Lower lobe of right lung (tissue), 2 donors: Measurements from ENCODE around the gene CEP20. TPM values are rescaled to one million over a fixed set of nuclear protein-coding genes. Genes with fewer than 3 reads are reported as not detected.
"Not testable (repeated sequence)": the region's sequence is repeated elsewhere in the genome, so short reads cannot be mapped to it uniquely, and the experiment has no call there.

Experiments used
- ATAC-seq, 2 donors: fragments of 200-7000 bp; cut with Tn5 transposase; one replicate each; pipeline ENCODE4 v1.9.1; 2020 to 2022; ENCODE audit warnings: mild to moderate bottlenecking in 2 of 2, moderate library complexity in 2 of 2
- DNase-seq: peaks from one replicate; pipeline ENCODE4 v3.0.0-alpha.2; 2020
- H3K27ac ChIP-seq: fragments of 200-600 bp; one replicate; pipeline ENCODE4 v1.8.0; 2022
- H3K27me3 ChIP-seq: fragments of 200-600 bp; one replicate; pipeline ENCODE4 v1.8.0; 2022; ENCODE audit warnings: low read depth
- H3K36me3 ChIP-seq: fragments of 200-600 bp; one replicate; pipeline ENCODE4 v1.8.0; 2022; ENCODE audit warnings: mild to moderate bottlenecking
- H3K4me1 ChIP-seq: fragments of 200-600 bp; one replicate; pipeline ENCODE4 v1.8.0; 2022
- H3K4me3 ChIP-seq: fragments of 200-600 bp; one replicate; pipeline ENCODE4 v1.8.0; 2022; ENCODE audit warnings: mild to moderate bottlenecking
- H3K9me3 ChIP-seq: fragments of 200-600 bp; one replicate; pipeline ENCODE4 v1.8.0; 2022
- intact Hi-C: fragments of 100-400 bp; cut with DNase I; formaldehyde crosslinking; loops from one replicate; pipeline ENCODE4 v1.11.0; 2022
- total RNA-seq: library from RNA; stranded (reverse); fragmentation: NEBNext Ultra II Directional; extraction: Animal tissue kit (Norgen Biotek cat#: 25700); gene quantifications from one replicate; pipeline ENCODE4 v1.2.1, GENCODE V29; 2021
- TF ChIP-seq, protein P1 (sequence below): fragments of 200-600 bp; IDR thresholded peaks from one replicate; pipeline ENCODE4 v1.8.0; 2022; ENCODE audit warnings: antibody characterized with exemption, mild to moderate bottlenecking
- donor health status: DM: no; HTN: yes; CAD: no; lungs with severe emphysema.

CEP20 gene
- total RNA-seq, 1 donor from 2014 or later = 24.1 TPM

DNA sequence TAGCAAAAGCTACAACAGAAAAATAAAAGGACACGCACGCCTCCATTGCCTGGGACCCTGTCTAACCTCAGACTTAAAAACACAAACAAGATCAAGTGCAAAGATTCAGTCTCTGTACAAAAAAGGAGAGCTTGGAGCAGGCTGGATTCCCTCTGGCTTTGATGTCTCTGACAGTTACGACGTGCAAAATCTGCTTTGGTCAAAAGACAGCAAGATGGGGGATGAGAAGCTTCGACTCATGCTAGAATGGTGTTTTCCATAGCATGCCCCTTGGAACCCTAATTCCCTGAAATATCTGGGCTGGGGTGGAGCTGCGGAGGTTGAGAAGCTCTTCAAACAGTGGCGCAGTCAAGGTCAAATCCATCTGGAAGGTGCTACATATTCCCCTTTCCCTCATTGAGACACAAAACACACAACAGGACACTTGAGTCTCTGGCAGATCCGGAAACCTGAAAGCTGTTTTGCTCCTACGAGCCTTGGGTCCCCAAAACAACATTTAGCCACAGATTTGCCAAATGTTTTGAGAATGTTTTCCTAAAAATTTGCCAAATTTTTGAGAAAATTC, 40.7 kb downstream of the CEP20 start:
- Histone ChIP-seq H3K27ac (no peak overlapping the region), H3K4me3 (no peak overlapping the region), H3K36me3 (no peaks in the 10 kb centered on the region), H3K9me3 (no peaks in the 10 kb centered on the region), H3K4me1 (no peaks in the 10 kb centered on the region), H3K27me3 (no peaks in the 10 kb centered on the region)
- no peak for DNase-seq
- ATAC-seq = peak in 1 of 2 donors; percentile 53
- TF ChIP-seq, protein P1, sequence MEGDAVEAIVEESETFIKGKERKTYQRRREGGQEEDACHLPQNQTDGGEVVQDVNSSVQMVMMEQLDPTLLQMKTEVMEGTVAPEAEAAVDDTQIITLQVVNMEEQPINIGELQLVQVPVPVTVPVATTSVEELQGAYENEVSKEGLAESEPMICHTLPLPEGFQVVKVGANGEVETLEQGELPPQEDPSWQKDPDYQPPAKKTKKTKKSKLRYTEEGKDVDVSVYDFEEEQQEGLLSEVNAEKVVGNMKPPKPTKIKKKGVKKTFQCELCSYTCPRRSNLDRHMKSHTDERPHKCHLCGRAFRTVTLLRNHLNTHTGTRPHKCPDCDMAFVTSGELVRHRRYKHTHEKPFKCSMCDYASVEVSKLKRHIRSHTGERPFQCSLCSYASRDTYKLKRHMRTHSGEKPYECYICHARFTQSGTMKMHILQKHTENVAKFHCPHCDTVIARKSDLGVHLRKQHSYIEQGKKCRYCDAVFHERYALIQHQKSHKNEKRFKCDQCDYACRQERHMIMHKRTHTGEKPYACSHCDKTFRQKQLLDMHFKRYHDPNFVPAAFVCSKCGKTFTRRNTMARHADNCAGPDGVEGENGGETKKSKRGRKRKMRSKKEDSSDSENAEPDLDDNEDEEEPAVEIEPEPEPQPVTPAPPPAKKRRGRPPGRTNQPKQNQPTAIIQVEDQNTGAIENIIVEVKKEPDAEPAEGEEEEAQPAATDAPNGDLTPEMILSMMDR = no peak
- intact Hi-C loops = no loop called here

DNA sequence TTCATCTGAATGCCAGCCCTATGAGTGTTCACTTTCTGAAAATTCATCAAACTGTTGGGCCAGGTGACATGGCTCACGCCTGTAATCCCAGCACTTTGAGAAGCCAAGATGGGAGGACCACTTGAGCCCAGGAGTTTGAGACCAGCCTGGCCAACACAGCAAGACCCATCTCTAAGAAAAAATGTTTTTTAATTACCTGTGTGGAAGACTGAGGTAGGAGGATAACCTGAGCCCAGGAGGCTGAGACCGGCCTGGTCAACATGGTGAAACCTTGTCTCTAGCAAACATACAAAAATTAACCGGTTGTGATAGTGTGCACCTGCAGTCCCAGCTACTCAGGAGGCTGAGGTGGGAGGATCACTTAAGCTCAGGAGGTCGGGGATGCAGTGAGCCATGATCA, 41.9 kb downstream of the CEP20 start:
- Histone ChIP-seq H3K36me3 (no peaks in the 10 kb centered on the region), H3K27ac (no peak overlapping the region), H3K4me3 (no peak overlapping the region), H3K4me1 (no peaks in the 10 kb centered on the region), H3K9me3 (no peaks in the 10 kb centered on the region), H3K27me3 (no peaks in the 10 kb centered on the region)
- TF ChIP-seq, protein P1 = no peak
- intact Hi-C loops = no loop called here
- DNase-seq (no peak), ATAC-seq (no peak)

DNA sequence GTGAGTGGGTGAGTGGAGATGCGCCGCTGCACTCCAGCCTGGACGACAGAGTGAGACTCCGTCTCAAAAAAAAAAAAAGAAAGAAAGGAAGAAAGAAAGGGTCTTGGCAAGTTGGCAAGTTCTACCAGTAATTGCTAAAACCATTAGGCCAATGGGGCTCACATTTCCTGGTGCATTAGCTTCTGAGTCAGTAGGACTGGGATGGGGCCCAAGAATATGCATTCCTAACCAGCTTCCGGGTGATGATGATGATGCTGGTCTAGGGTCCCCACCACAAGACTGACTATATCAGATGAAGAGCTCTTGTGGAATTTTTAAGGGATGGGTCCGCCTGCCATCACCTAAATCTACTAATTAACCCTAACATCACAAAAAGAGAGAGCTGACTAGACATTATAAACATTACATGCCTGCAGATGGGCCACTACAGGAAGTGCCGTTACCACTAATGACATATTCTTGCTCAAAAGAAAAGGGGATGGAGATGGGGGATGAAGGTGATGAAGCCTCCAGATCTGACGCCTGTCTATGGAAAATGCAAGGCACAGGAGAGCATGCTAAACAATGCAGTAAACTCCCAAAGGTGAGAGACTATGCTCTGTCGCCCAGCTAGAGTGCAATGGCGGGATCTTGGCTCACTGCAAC, 44.6 kb downstream of the CEP20 start:
- Histone ChIP-seq H3K36me3 (no peaks in the 10 kb centered on the region), H3K4me1 (no peaks in the 10 kb centered on the region), H3K27me3 (no peaks in the 10 kb centered on the region), H3K9me3 (no peaks in the 10 kb centered on the region), H3K27ac (no peak overlapping the region), H3K4me3 (no peak overlapping the region)
- intact Hi-C loops = no loop called here
- TF ChIP-seq, protein P1 = no peak
- DNase-seq (no peak), ATAC-seq (no peak)

DNA sequence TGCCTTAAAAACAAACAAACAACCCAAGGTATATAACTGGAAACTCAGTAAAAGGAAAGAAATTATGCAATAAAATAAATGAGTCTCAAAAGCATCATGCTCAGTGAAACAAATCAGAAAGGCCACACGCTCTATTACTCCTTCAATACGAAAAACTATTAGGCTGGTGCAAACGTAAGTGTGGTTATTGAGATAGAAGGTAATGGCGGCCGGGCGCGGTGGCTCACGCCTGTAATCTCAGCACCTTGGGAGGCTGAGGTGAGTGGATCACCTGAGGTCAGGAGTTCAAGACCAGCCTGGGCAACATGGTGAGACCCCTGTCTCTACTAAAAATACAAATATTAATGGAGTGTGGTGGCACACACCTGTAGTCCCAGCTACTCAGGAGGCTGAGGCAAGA, 49.2 kb downstream of the CEP20 start:
- H3K27ac ChIP-seq, intact Hi-C loops, ATAC-seq, DNase-seq, H3K4me3 ChIP-seq, H3K36me3 ChIP-seq, H3K9me3 ChIP-seq, H3K4me1 ChIP-seq, H3K27me3 ChIP-seq: not testable (repeated sequence)

DNA sequence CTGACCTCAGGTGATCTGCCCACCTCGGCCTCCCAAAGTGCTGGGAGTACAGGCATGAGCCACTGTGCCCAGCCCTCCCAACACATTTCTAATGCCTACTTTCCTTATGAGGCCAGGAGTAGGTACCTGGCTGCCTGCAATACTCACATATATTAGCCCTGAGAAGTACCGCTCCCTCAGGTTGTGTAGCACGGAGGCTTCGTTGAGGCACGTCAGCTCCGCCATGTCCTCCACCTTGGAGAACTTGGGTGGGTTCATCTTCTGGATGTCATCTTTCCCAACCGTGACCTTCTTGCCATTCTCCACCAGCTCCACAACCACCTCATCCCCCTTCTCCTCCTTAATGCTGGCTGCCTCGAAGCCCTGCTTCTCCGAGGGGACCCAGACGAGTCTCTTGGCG, 50.6 kb downstream of the CEP20 start:
- Histone ChIP-seq H3K27ac (no peak overlapping the region), H3K9me3 (no peaks in the 10 kb centered on the region), H3K27me3 (no peaks in the 10 kb centered on the region)

More for the DNA sequence above, 50.6 kb downstream of the CEP20 start:
- no peak overlapping the region for H3K4me3 ChIP-seq
- TF ChIP-seq, protein P1 = no peak
- no peak for DNase-seq
- H3K36me3 ChIP-seq = no peaks in the 10 kb centered on the region
- no peaks in the 10 kb centered on the region for H3K4me1 ChIP-seq
- ATAC-seq = no peak
- intact Hi-C loops = no loop called here
